NK-92 (cell line): ENCODE data around the gene COL27A1.

ENCODE experiments used
- DNase-seq: peaks from one replicate; lab custom pipeline; 2025; ENCODE audit not compliant: unreplicated experiment; lab: John Stamatoyannopoulos, UW

Gene COL27A1

GRCh38 chr9:114281473-114282103 is 126.3 kb downstream of the COL27A1 start:
- no peak for DNase-seq

- no peak for DNase-seq
Observed at GRCh38 chr9:114282104-114282485, 126.8 kb downstream of the COL27A1 start.

GRCh38 chr9:114282507-114282906 is 127.2 kb downstream of the COL27A1 start:
- DNase-seq: no peak

GRCh38 chr9:114282926-114283325 is 127.6 kb downstream of the COL27A1 start:
- DNase-seq: no peak

GRCh38 chr9:114283551-114284111 is 128.3 kb downstream of the COL27A1 start:
- no peak for DNase-seq

- DNase-seq: no peak
Observed at GRCh38 chr9:114284316-114285060, 129.2 kb downstream of the COL27A1 start.

- no peak for DNase-seq
Observed at GRCh38 chr9:114285166-114285867, 130.0 kb downstream of the COL27A1 start.

GRCh38 chr9:114286146-114286679 is 130.9 kb downstream of the COL27A1 start:
- DNase-seq: no peak

- no peak for DNase-seq
Observed at GRCh38 chr9:114287001-114287762, 131.8 kb downstream of the COL27A1 start.

GRCh38 chr9:114287763-114288192 is 132.4 kb downstream of the COL27A1 start:
- DNase-seq: no peak

GRCh38 chr9:114288193-114289091 is 133.1 kb downstream of the COL27A1 start:
- DNase-seq: no peak

GRCh38 chr9:114289106-114289505 is 133.8 kb downstream of the COL27A1 start:
- no peak for DNase-seq

GRCh38 chr9:114289571-114290481 is 134.5 kb downstream of the COL27A1 start:
- no peak for DNase-seq

- DNase-seq: no peak
Observed at GRCh38 chr9:114290561-114290986, 135.2 kb downstream of the COL27A1 start.

GRCh38 chr9:114291064-114291474 is 135.7 kb downstream of the COL27A1 start:
- no peak for DNase-seq

- DNase-seq: no peak
Observed at GRCh38 chr9:114291886-114292590, 136.7 kb downstream of the COL27A1 start.

- DNase-seq: no peak
Observed at GRCh38 chr9:114294664-114295063, 139.3 kb downstream of the COL27A1 start.

GRCh38 chr9:114296338-114296737 is 141.0 kb downstream of the COL27A1 start:
- no peak for DNase-seq
